ENCODE results near the gene MYOD1.

DNA sequence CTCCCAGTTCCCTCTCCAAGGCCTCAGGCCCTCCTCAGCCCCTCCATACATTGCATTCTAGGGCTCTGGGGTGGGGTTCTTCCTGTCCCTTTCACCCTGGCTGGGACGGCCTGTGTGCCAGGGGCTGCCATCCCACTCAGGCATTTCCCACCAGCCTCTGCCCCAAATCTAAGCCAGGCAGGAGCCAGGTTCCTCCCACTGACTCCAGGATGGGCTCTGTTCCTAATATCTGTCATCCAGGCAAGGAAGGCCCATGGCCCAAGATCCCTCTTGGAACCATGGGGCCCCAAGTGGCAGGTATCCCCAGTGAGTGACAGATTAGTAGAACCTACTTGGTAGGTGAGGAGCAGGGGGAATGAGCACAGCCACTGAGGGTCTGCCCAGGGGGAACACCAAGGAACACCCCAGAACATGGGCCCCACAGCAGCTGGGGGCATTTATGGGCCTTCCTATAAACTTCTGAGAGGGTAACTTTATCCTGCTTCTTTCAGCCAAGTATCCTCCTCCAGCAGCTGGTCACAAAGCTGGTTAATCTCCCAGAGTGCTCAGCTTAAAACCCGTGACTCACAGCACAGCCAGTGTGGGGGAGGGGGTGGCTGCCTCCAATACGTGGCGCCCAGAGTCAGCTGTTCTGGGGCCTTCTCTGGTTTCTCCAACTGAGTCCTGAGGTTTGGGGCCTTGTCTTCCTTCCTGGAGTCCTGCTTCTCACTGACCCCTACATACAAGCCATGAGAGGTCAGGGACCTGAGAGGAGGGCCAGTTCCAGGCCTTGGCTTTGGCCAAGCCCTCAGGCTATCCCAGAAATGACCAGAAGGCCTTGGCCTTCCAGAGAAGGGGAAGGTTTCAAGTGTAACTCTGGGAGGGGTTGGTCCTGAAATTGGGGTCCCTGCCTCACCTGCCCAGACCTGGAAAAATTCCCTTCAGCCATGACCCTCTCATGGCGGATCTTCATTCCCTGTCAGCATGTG, 19.9 kb upstream of the MYOD1 start:
- TF ChIP-seq EZH2 (IDR thresholded peaks at IDR 0.05; ENCODE audit: borderline replicate concordance, low read depth, low read length, poor library complexity, severe bottlenecking): no peak
- TF ChIP-seq, protein P1, sequence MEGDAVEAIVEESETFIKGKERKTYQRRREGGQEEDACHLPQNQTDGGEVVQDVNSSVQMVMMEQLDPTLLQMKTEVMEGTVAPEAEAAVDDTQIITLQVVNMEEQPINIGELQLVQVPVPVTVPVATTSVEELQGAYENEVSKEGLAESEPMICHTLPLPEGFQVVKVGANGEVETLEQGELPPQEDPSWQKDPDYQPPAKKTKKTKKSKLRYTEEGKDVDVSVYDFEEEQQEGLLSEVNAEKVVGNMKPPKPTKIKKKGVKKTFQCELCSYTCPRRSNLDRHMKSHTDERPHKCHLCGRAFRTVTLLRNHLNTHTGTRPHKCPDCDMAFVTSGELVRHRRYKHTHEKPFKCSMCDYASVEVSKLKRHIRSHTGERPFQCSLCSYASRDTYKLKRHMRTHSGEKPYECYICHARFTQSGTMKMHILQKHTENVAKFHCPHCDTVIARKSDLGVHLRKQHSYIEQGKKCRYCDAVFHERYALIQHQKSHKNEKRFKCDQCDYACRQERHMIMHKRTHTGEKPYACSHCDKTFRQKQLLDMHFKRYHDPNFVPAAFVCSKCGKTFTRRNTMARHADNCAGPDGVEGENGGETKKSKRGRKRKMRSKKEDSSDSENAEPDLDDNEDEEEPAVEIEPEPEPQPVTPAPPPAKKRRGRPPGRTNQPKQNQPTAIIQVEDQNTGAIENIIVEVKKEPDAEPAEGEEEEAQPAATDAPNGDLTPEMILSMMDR (conservative IDR thresholded peaks at IDR 0.05; ENCODE audit: low read depth, low read length): no peak
